CD14-positive monocyte (primary cell): ENCODE data around the gene POU2F1. TPM values are rescaled to one million over a fixed set of nuclear protein-coding genes. Genes with fewer than 3 reads are reported as not detected.

Experiments
- DNase-seq, 3 donors: peaks; one replicate each; pipeline ENCODE4 v3.0.0-alpha.2; 2011 to 2022
- H2AFZ ChIP-seq: 2 replicates; pipeline ENCODE4 v1.6.0; 2012; ENCODE audit warnings: mild to moderate bottlenecking, low read depth, low read length, inconsistent platforms; ENCODE audit not compliant: insufficient read depth, poor library complexity, severe bottlenecking
- H3K27ac ChIP-seq, 2 donors: 1 replicate in 1 of 2; 2 replicates in 1 of 2; pipeline ENCODE4 v1.5.1; 2012 to 2013; ENCODE audit warnings: low read length in 2 of 2, control low read depth in 1 of 2, inconsistent platforms in 1 of 2, low read depth in 1 of 2, mild to moderate bottlenecking in 1 of 2
- H3K27me3 ChIP-seq, 2 donors: one replicate each; pipeline versions ENCODE4 v1.6.0 to v1.6.1; 2011 to 2013; ENCODE audit warnings: low read length in 2 of 2; ENCODE audit not compliant: control insufficient read depth in 2 of 2, insufficient read depth in 2 of 2
- H3K36me3 ChIP-seq, 2 donors: replicated peaks in 1 of 2; 1 replicate in 1 of 2; 2 replicates in 1 of 2; pipeline versions ENCODE4 v1.5.1 to v1.6.1; 2012 to 2013; ENCODE audit warnings: low read length in 2 of 2, control low read depth in 1 of 2, inconsistent platforms in 1 of 2, mild to moderate bottlenecking in 1 of 2; ENCODE audit not compliant: insufficient read depth in 2 of 2, control insufficient read depth in 1 of 2
- H3K4me1 ChIP-seq, 2 donors: 1 replicate in 1 of 2; 2 replicates in 1 of 2; pipeline versions ENCODE4 v1.5.1 to v1.6.1; 2012 to 2013; ENCODE audit warnings: low read length in 2 of 2, control low read depth in 1 of 2, inconsistent platforms in 1 of 2, mild to moderate bottlenecking in 1 of 2, moderate library complexity in 1 of 2; ENCODE audit not compliant: insufficient read depth in 2 of 2, control insufficient read depth in 1 of 2
- H3K4me2 ChIP-seq: replicated peaks from 2 replicates; pipeline ENCODE3; 2012; ENCODE audit warnings: low read length, moderate library complexity, mild to moderate bottlenecking; ENCODE audit not compliant: poor library complexity, severe bottlenecking; ENCODE audit errors: extremely low read depth
- H3K4me3 ChIP-seq, 3 experiments: fragments of 200-600 bp in 1 of 3; sonication (generic) in 1 of 3; replicated peaks in 1 of 3; 1 replicate in 2 of 3; 2 replicates in 1 of 3; pipeline ENCODE4 v1.5.1; 2011 to 2013; ENCODE audit warnings: low read length in 3 of 3, mild to moderate bottlenecking in 3 of 3, control low read depth in 2 of 3, low read depth in 2 of 3, inconsistent platforms in 1 of 3, moderate library complexity in 1 of 3
- H3K79me2 ChIP-seq: 2 replicates; pipeline ENCODE4 v1.6.0; 2012; ENCODE audit warnings: mild to moderate bottlenecking, control low read depth, inconsistent platforms, low read length, moderate library complexity; ENCODE audit not compliant: insufficient read depth
- H3K9ac ChIP-seq: 2 replicates; pipeline ENCODE4 v1.6.0; 2017; ENCODE audit warnings: low read length, mild to moderate bottlenecking; ENCODE audit not compliant: insufficient read depth, poor library complexity, severe bottlenecking
- H3K9me3 ChIP-seq, 2 donors: replicated peaks in 1 of 2; 1 replicate in 1 of 2; 2 replicates in 1 of 2; pipeline versions ENCODE4 v1.5.1 to v1.6.1; 2012 to 2013; ENCODE audit warnings: low read length in 2 of 2, control low read depth in 1 of 2; ENCODE audit not compliant: control insufficient read depth in 1 of 2, insufficient read depth in 1 of 2
- H4K20me1 ChIP-seq: 2 replicates; pipeline ENCODE4 v1.6.0; 2012; ENCODE audit warnings: mild to moderate bottlenecking, low read length, control low read depth, moderate library complexity; ENCODE audit not compliant: insufficient read depth
- H3K27ac Mint-ChIP-seq, 7 donors: one replicate each; pipeline ENCODE4 v1.8.0; 2020; ENCODE audit warnings: mild to moderate bottlenecking in 7 of 7, mixed read lengths in 7 of 7, moderate library complexity in 6 of 7, inconsistent platforms in 2 of 7
- H3K27me3 Mint-ChIP-seq, 3 donors: one replicate each; pipeline ENCODE4 v1.8.0; 2021 to 2022; ENCODE audit warnings: low read depth in 3 of 3, mild to moderate bottlenecking in 3 of 3, mixed read lengths in 3 of 3, moderate library complexity in 3 of 3, inconsistent platforms in 1 of 3
- H3K36me3 Mint-ChIP-seq, 2 donors: one replicate each; pipeline ENCODE4 v1.8.0; 2020; ENCODE audit warnings: mixed read lengths in 2 of 2, inconsistent platforms in 1 of 2, mild to moderate bottlenecking in 1 of 2
- H3K4me1 Mint-ChIP-seq: one replicate; pipeline ENCODE4 v1.8.0; 2020; ENCODE audit warnings: mild to moderate bottlenecking, mixed read lengths
- H3K4me3 Mint-ChIP-seq, 2 donors: one replicate each; pipeline ENCODE4 v1.8.0; 2020; ENCODE audit warnings: mild to moderate bottlenecking in 2 of 2, mixed read lengths in 2 of 2, moderate library complexity in 1 of 2
- H3K9me3 Mint-ChIP-seq, 7 donors: one replicate each; pipeline ENCODE4 v1.8.0; 2020 to 2022; ENCODE audit warnings: mixed read lengths in 7 of 7, mild to moderate bottlenecking in 6 of 7, moderate library complexity in 6 of 7, inconsistent platforms in 2 of 7
- WGBS: methylation state at CpG from one replicate; pipeline ENCODE4 v1.1.5; 2013; ENCODE audit warnings: missing lambda C conversion rate; ENCODE audit not compliant: insufficient coverage; 5-methylcytosine and 5-hydroxymethylcytosine counted together
- intact Hi-C, 2 donors: fragments of 100-400 bp; cut with micrococcal nuclease; formaldehyde crosslinking; loops; one replicate each; pipeline versions ENCODE4 v1.15.0 to v1.15.1; 2023
- polyA plus RNA-seq, 3 donors: library from polyadenylated mRNA; depleted of rRNA in 1 of 3; unstranded in 2 of 3; stranded (reverse) in 1 of 3; fragments of 300-500 nt in 2 of 3; fragments of >200 nt in 1 of 3; fragmentation: Illumina TruSeq in 2 of 3; gene quantifications; 1 replicate in 2 of 3; 2 replicates in 1 of 3; pipeline ENCODE4 v1.2.3, GENCODE V29; 2012 to 2021
- TF ChIP-seq, protein P1 (sequence below): fragments of 200-600 bp; IDR thresholded peaks from one replicate; pipeline ENCODE4 v1.8.0; 2022; ENCODE audit warnings: antibody characterized with exemption, mild to moderate bottlenecking

Gene POU2F1
- polyA plus RNA-seq, 3 donors = 2.3 to 4.2 (median 3.9) TPM

DNA sequence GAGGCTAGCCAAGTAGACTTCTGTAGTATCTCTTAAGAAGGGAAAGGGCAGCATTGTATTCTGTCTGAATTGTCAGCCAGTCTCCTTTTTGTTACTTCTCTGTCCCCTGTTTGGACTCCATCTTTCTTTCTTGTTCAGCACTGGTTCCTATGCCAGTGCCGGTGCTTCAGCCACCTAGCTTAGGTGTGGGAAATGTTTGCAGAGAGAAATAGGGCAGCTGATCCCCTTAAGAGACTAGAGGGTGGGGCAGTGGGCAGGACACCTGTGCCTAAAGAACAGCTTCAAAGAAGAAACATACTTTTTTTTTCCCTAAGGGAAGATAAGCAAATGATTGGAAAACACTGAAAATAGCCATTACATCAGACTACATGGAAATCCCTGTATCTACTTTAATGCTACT, 113.0 kb downstream of the POU2F1 start:
- peaks cover 75% of the 10 kb centered on the region for H3K79me2 ChIP-seq
- TF ChIP-seq, protein P1, sequence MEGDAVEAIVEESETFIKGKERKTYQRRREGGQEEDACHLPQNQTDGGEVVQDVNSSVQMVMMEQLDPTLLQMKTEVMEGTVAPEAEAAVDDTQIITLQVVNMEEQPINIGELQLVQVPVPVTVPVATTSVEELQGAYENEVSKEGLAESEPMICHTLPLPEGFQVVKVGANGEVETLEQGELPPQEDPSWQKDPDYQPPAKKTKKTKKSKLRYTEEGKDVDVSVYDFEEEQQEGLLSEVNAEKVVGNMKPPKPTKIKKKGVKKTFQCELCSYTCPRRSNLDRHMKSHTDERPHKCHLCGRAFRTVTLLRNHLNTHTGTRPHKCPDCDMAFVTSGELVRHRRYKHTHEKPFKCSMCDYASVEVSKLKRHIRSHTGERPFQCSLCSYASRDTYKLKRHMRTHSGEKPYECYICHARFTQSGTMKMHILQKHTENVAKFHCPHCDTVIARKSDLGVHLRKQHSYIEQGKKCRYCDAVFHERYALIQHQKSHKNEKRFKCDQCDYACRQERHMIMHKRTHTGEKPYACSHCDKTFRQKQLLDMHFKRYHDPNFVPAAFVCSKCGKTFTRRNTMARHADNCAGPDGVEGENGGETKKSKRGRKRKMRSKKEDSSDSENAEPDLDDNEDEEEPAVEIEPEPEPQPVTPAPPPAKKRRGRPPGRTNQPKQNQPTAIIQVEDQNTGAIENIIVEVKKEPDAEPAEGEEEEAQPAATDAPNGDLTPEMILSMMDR = no peak
- H3K27me3 ChIP-seq = no peaks in the 10 kb centered on the region
- intact Hi-C loops = no loop called here
- no peak overlapping the region for H3K4me3 Mint-ChIP-seq
- peaks cover 31 to 48% of the 10 kb centered on the region in 2 donors for H3K4me1 ChIP-seq
- H3K36me3 Mint-ChIP-seq = peaks cover 11 to 15% of the 10 kb centered on the region in 2 donors
- DNase-seq = no peak
- H2AFZ ChIP-seq = no peak overlapping the region
- H4K20me1 ChIP-seq = no peaks in the 10 kb centered on the region
- H3K27ac ChIP-seq = no peak overlapping the region
- H3K4me2 ChIP-seq = no peak overlapping the region
- H3K9me3 Mint-ChIP-seq = peaks cover 3 to 11% (median 6%) of the 10 kb centered on the region in 7 donors
- peaks cover 52% of the 10 kb centered on the region for H3K4me1 Mint-ChIP-seq
- H3K36me3 ChIP-seq = no peaks in the 10 kb centered on the region
- peaks cover 0 to 7% of the 10 kb centered on the region in 2 donors for H3K9me3 ChIP-seq
- WGBS = no CpG with 5 or more reads among the region's 1 CpG
- H3K9ac ChIP-seq = no peak overlapping the region
- H3K27ac Mint-ChIP-seq = peak overlapping the region in 1 of 7 donors; percentile 12
- no peak overlapping the region for H3K4me3 ChIP-seq
- H3K27me3 Mint-ChIP-seq = no peaks in the 10 kb centered on the region

DNA sequence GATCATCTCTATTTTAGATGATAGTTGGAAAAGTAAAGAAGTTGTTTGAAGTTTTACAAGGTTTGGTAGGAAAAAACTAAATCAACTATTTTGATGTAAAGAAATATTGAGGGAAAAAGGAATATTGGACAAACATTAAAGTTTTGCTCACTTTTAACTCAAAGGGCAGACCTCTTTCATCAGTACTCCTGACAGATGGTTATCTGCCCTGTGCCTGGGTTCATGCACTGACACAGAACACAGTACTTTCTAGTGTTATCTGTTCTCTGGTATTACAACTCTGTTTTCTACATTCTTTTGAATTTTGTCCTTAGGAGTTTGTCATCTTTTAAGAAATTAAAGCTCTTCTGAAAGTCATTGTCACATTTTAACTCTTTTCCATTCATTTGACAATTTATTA, 118.7 kb downstream of the POU2F1 start:
- Histone ChIP-seq H3K4me3 (no peak overlapping the region), H3K79me2 (peaks cover 38% of the 10 kb centered on the region), H3K9me3 (peaks cover 0 to 7% of the 10 kb centered on the region in 2 donors), H3K36me3 (peaks cover 0 to 7% of the 10 kb centered on the region in 2 donors), H3K4me2 (no peak overlapping the region), H3K4me1 (no peaks in the 10 kb centered on the region), H4K20me1 (no peaks in the 10 kb centered on the region), H3K27ac (no peak overlapping the region), H3K9ac (no peak overlapping the region), H3K27me3 (no peaks in the 10 kb centered on the region), H2AFZ (no peak overlapping the region)
- TF ChIP-seq, protein P1 = no peak
- intact Hi-C loops = no loop called here
- Mint-ChIP-seq H3K36me3 (peaks cover 18 to 25% of the 10 kb centered on the region in 2 donors), H3K9me3 (peaks cover 6 to 14% (median 6%) of the 10 kb centered on the region in 7 donors), H3K27ac (no peak overlapping the region), H3K4me1 (peaks cover 14% of the 10 kb centered on the region), H3K4me3 (no peak overlapping the region), H3K27me3 (no peaks in the 10 kb centered on the region)
- DNase-seq = no peak
